B cell (primary cell): ENCODE measurements around the gene RBP4.

Source experiments
- CTCF ChIP-seq: fragments of 200-600 bp; IDR thresholded peaks from one replicate; pipeline ENCODE4 v1.8.0; 2022; ENCODE audit warnings: antibody characterized with exemption, mild to moderate bottlenecking
- EZH2 ChIP-seq: IDR thresholded peaks from 2 replicates; pipeline ENCODE4 v1.6.1; 2012; ENCODE audit warnings: borderline replicate concordance, low read depth, mild to moderate bottlenecking, moderate library complexity, low read length; ENCODE audit not compliant: insufficient read depth, poor library complexity, severe bottlenecking

GRCh38 chr10:93591065-93591808 lies 9.8 kb downstream of the RBP4 start:
- TF ChIP-seq CTCF (no peak), EZH2 (no peak)
